Urinary bladder (tissue), 4 donors: ENCODE data around the gene UMAD1. TPM values are rescaled to one million over a fixed set of nuclear protein-coding genes. Genes with fewer than 3 reads are reported as not detected.
"Not testable (repeated sequence)": the region's sequence is repeated elsewhere in the genome, so short reads cannot be mapped to it uniquely, and the experiment has no call there.

ENCODE experiments used
- DNase-seq: peaks from one replicate; pipeline ENCODE4 v3.0.0-alpha.2; 2015; ENCODE audit errors: extremely low spot score
- H3K27ac ChIP-seq: one replicate; pipeline ENCODE4 v1.5.1; 2013; ENCODE audit warnings: low read depth, mild to moderate bottlenecking, moderate library complexity
- H3K36me3 ChIP-seq: one replicate; pipeline ENCODE4 v1.6.1; 2013; ENCODE audit warnings: mild to moderate bottlenecking, moderate library complexity; ENCODE audit not compliant: insufficient read depth
- H3K4me1 ChIP-seq: one replicate; pipeline ENCODE4 v1.6.1; 2013; ENCODE audit warnings: mild to moderate bottlenecking, moderate library complexity; ENCODE audit not compliant: insufficient read depth
- H3K4me3 ChIP-seq: one replicate; pipeline ENCODE4 v1.5.1; 2013; ENCODE audit warnings: low read depth, low read length
- WGBS: extraction: QIAGEN DNeasy Blood & Tissue Kit; methylation state at CpG from one replicate; pipeline ENCODE4 v1.1.7; 2013; 5-methylcytosine and 5-hydroxymethylcytosine counted together
- polyA plus RNA-seq: library from polyadenylated mRNA; stranded (reverse); fragments of 200-250 nt; gene quantifications from one replicate; pipeline ENCODE4 v1.2.3, GENCODE V29; 2013
- total RNA-seq: library from RNA; depleted of rRNA; stranded (reverse); fragments of >200 nt; gene quantifications from one replicate; pipeline ENCODE4 v1.2.3, GENCODE V29; 2014
- donor health status: healthy with polysubstance abuse.
- donor health status: healthy.

The UMAD1 gene
- total and polyA plus RNA-seq, 2 donors, result 14.6 to 15.8 TPM

GRCh38 chr7:7664291-7664690, 23.7 kb downstream of the UMAD1 start:
- Histone ChIP-seq H3K27ac (no peak overlapping the region), H3K4me1 (no peaks in the 10 kb centered on the region), H3K4me3 (no peak overlapping the region), H3K36me3 (no peaks in the 10 kb centered on the region)
- WGBS, result 63% methylated on average over 3 of the region's 3 CpGs
- DNase-seq, result no peak

GRCh38 chr7:7665031-7665430, 24.5 kb downstream of the UMAD1 start:
- Histone ChIP-seq H3K36me3 (no peaks in the 10 kb centered on the region), H3K4me3 (no peak overlapping the region), H3K4me1 (no peaks in the 10 kb centered on the region), H3K27ac (no peak overlapping the region)
- DNase-seq, result no peak
- 89% methylated on average over 1 of the region's 1 CpG for WGBS

- 89% methylated on average over 2 of the region's 2 CpGs for WGBS
- Histone ChIP-seq H3K4me1 (no peaks in the 10 kb centered on the region), H3K36me3 (no peaks in the 10 kb centered on the region), H3K27ac (no peak overlapping the region), H3K4me3 (no peak overlapping the region)
- DNase-seq, result no peak
These were observed 26.6 kb downstream of the UMAD1 start for GRCh38 chr7:7667187-7667586.

- no peaks in the 10 kb centered on the region for H3K36me3 ChIP-seq
- no peak overlapping the region for H3K27ac ChIP-seq
- WGBS, result 98% methylated on average over 1 of the region's 1 CpG
- H3K4me3 ChIP-seq, result no peak overlapping the region
- DNase-seq, result no peak
- H3K4me1 ChIP-seq, result no peaks in the 10 kb centered on the region
These were observed 28.2 kb downstream of the UMAD1 start for GRCh38 chr7:7668706-7669105.

- DNase-seq, result no peak
- H3K36me3 ChIP-seq, result no peaks in the 10 kb centered on the region
- H3K4me1 ChIP-seq, result no peaks in the 10 kb centered on the region
- 88% methylated on average over 3 of the region's 3 CpGs for WGBS
- H3K4me3 ChIP-seq, result no peak overlapping the region
- H3K27ac ChIP-seq, result no peak overlapping the region
These were observed 29.9 kb downstream of the UMAD1 start for GRCh38 chr7:7670490-7670889.

GRCh38 chr7:7671361-7671760, 30.8 kb downstream of the UMAD1 start:
- Histone ChIP-seq H3K27ac (no peak overlapping the region), H3K36me3 (no peaks in the 10 kb centered on the region), H3K4me3 (no peak overlapping the region), H3K4me1 (no peaks in the 10 kb centered on the region)
- no peak for DNase-seq
- 71% methylated on average over 3 of the region's 3 CpGs for WGBS

- WGBS, result 77% methylated on average over 6 of the region's 6 CpGs
- no peak overlapping the region for H3K27ac ChIP-seq
- no peak for DNase-seq
- no peaks in the 10 kb centered on the region for H3K36me3 ChIP-seq
- no peaks in the 10 kb centered on the region for H3K4me1 ChIP-seq
- H3K4me3 ChIP-seq, result no peak overlapping the region
These were observed 32.1 kb downstream of the UMAD1 start for GRCh38 chr7:7672545-7673239.

- Histone ChIP-seq H3K4me3 (no peak overlapping the region), H3K4me1 (no peaks in the 10 kb centered on the region), H3K36me3 (no peaks in the 10 kb centered on the region), H3K27ac (no peak overlapping the region)
- 88% methylated on average over 2 of the region's 2 CpGs for WGBS
- DNase-seq, result no peak
These were observed 32.6 kb downstream of the UMAD1 start for GRCh38 chr7:7673240-7673550.

- DNase-seq, result no peak
- 83% methylated on average over 6 of the region's 6 CpGs for WGBS
These were observed 35.1 kb downstream of the UMAD1 start for GRCh38 chr7:7675686-7676085.

GRCh38 chr7:7679640-7680039, 39.1 kb downstream of the UMAD1 start:
- DNase-seq, H3K4me3 ChIP-seq, H3K36me3 ChIP-seq, H3K27ac ChIP-seq, H3K4me1 ChIP-seq: not testable (repeated sequence)
- whole genome bisulfite sequencing, result 99% methylated on average over 2 of the region's 2 CpGs

More at GRCh38 chr7:7675686-7676085, 35.1 kb downstream of the UMAD1 start:
- Histone ChIP-seq H3K4me1 (no peaks in the 10 kb centered on the region), H3K4me3 (no peak overlapping the region), H3K36me3 (no peaks in the 10 kb centered on the region), H3K27ac (no peak overlapping the region)

GRCh38 chr7:7681191-7681935, 40.8 kb downstream of the UMAD1 start:
- DNase-seq, result peak; percentile 68
- no peak overlapping the region for H3K27ac ChIP-seq
- H3K4me1 ChIP-seq, result peaks cover 1% of the 10 kb centered on the region
- 42% methylated on average over 7 of the region's 7 CpGs for WGBS
- no peaks in the 10 kb centered on the region for H3K36me3 ChIP-seq
- H3K4me3 ChIP-seq, result no peak overlapping the region

GRCh38 chr7:7681936-7682329, 41.4 kb downstream of the UMAD1 start:
- no peak overlapping the region for H3K27ac ChIP-seq
- no peaks in the 10 kb centered on the region for H3K36me3 ChIP-seq
- no peak for DNase-seq
- no peak overlapping the region for H3K4me3 ChIP-seq
- peaks cover 1% of the 10 kb centered on the region for H3K4me1 ChIP-seq

- Histone ChIP-seq H3K36me3 (no peaks in the 10 kb centered on the region), H3K4me3 (no peak overlapping the region), H3K27ac (peak overlapping the region; percentile 16), H3K4me1 (peaks cover 1% of the 10 kb centered on the region)
- WGBS, result 79% methylated on average over 5 of the region's 5 CpGs
- DNase-seq, result no peak
These were observed 42.3 kb downstream of the UMAD1 start for GRCh38 chr7:7682861-7683260.

- DNase-seq, result no peak
- Histone ChIP-seq H3K36me3 (no peaks in the 10 kb centered on the region), H3K4me1 (no peaks in the 10 kb centered on the region), H3K27ac (peak overlapping the region; percentile 10), H3K4me3 (no peak overlapping the region)
- 66% methylated on average over 2 of the region's 2 CpGs for WGBS
These were observed 46.4 kb downstream of the UMAD1 start for GRCh38 chr7:7686811-7687508.
